GM12874 (cell line): Measurements from ENCODE around the gene FADS1.

ENCODE experiments used
- TF ChIP-seq, protein P1 (sequence below): IDR thresholded peaks from 2 replicates; pipeline ENCODE4 v1.5.1; 2011; ENCODE audit warnings: low read depth, mild to moderate bottlenecking, control low read depth, low read length, moderate library complexity; ENCODE audit not compliant: insufficient read depth

FADS1 gene

DNA sequence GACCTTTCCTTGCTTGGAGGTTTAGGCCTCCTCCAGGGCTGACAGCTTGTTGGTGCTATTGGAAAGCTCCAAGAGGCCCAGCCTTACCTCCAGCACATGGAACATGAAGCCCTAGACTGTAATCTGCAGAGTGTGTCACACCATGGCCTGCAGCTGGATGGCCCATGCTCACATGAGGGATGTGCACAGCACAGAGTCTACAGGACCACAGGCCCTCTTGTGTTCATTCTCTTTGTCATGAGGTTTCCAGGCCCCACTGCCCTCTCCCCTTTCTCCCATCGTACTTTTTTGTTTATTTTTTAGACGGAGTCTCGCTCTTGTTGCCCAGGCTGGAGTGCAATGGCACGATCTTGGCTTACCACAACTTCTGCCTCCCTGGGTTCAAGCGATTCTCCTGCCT, 10.0 kb downstream of the FADS1 start:
- TF ChIP-seq, protein P1, sequence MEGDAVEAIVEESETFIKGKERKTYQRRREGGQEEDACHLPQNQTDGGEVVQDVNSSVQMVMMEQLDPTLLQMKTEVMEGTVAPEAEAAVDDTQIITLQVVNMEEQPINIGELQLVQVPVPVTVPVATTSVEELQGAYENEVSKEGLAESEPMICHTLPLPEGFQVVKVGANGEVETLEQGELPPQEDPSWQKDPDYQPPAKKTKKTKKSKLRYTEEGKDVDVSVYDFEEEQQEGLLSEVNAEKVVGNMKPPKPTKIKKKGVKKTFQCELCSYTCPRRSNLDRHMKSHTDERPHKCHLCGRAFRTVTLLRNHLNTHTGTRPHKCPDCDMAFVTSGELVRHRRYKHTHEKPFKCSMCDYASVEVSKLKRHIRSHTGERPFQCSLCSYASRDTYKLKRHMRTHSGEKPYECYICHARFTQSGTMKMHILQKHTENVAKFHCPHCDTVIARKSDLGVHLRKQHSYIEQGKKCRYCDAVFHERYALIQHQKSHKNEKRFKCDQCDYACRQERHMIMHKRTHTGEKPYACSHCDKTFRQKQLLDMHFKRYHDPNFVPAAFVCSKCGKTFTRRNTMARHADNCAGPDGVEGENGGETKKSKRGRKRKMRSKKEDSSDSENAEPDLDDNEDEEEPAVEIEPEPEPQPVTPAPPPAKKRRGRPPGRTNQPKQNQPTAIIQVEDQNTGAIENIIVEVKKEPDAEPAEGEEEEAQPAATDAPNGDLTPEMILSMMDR, result no peak

GRCh38 chr11:61805146-61805545, 11.7 kb downstream of the FADS1 start:
- TF ChIP-seq, protein P1, result no peak

- TF ChIP-seq, protein P1, result no peak
Measured at GRCh38 chr11:61803889-61804647, 12.7 kb downstream of the FADS1 start.

DNA sequence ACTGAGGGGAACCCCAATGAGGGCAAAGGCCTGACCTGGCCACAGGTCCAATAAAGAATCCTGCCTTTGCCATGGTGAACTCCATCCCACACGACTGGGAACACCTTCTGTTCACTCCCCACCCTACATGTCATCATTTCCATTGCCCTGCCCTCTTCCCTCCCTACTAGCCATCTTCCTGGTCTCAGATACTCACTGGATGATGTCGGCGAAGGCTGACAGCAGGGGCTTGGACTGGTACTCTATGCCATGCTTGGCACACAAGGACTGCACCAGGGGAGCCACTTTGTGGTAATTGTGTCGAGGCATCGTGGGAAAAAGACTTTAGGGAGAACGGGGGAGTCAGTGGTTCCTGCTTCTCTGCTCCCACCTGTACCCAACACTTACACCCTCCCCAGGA, 14.2 kb downstream of the FADS1 start:
- TF ChIP-seq, protein P1, result no peak

DNA sequence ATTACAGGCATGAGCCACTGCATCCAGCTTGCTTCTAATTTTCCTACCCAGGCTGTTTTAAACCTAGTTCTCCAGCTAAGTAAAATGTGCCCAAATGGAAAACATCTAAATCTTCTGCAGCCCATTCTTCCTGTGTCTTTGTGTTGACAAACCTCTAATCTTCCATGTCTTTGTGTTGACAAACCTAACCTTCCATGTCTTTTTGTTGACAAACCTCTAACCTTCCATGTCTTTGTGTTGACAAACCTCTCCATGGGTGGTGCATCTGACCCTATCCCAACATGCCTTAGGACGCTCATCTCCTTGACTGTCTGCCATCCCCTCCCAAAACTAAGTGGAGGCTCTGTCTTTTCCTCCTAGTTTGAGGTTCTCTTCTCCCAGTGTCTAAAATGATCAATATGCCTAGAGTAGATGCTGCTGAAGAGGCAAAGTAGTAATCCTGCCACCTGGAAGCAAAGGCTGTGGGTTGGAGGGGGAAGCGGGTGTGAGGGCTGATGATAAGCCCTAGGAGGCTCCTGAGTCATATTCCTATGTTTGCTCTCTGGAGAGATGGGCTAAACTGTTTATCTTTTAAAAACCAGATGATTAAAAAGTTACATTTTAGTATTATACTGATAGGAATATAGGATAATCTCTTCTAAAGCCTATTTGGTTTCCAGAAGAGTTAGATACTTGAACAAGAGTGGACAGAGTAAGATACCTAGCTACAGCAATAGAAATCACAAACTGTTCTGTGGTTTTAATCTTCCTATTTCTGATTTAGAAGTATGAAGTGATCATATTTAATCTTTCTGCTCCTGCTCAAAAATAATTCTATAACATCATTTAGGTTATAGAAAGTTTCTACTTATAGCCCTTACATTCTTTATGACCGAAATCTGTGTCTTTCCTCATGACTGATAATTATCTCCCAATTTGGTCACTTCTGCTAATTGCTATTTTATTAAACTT, 16.2 kb downstream of the FADS1 start:
- TF ChIP-seq, protein P1, result no peak

- TF ChIP-seq, protein P1, result no peak
Measured at GRCh38 chr11:61799665-61800284, 17.0 kb downstream of the FADS1 start.
